OCI-LY7 (cell line): Measurements from ENCODE around the gene ILKAP. TPM values are rescaled to one million over a fixed set of nuclear protein-coding genes. Genes with fewer than 3 reads are reported as not detected.
A peak's percentile ranks its signal among the peaks of the same experiment; 100 is the strongest.

Source experiments
- BruUV-seq: library from RNA; stranded (reverse); fragments of 400-500 nt; replicated peaks from 2 replicates; lab custom pipeline; 2021; lab: Mats Ljungman, UMichigan
- CTCF ChIA-PET: fragments of 300-600 bp; sonication (Branson Sonifier 250); formaldehyde crosslinking; loops from one replicate; lab custom pipeline; 2022; ENCODE audit warnings: antibody characterized with exemption; ENCODE audit not compliant: unreplicated experiment; lab: Charles Lee
- POLR2A ChIA-PET: fragments of 300-600 bp; sonication (Branson Sonifier 250); formaldehyde crosslinking; loops from one replicate; lab custom pipeline; 2022; ENCODE audit warnings: antibody characterized with exemption; lab: Charles Lee
- DNase-seq: peaks from one replicate; pipeline ENCODE4 v3.0.0-alpha.2; 2015; ENCODE audit warnings: low spot score
- H2AFZ ChIP-seq: fragments of 200-600 bp; sonication (generic), shearing (Covaris generic); 2 replicates; pipeline ENCODE4 v1.6.1; 2014; ENCODE audit warnings: mild to moderate bottlenecking, antibody characterized with exemption, low read length, moderate library complexity
- H3K27ac ChIP-seq: fragments of 200-600 bp; sonication (generic); 2 replicates; pipeline ENCODE4 v1.5.1; 2014; ENCODE audit warnings: mixed run types, low read depth, mild to moderate bottlenecking, moderate library complexity, low read length, inconsistent platforms; ENCODE audit not compliant: poor library complexity, severe bottlenecking
- H3K36me3 ChIP-seq: fragments of 200-600 bp; sonication (generic); 2 replicates; pipeline ENCODE4 v1.6.1; 2014; ENCODE audit warnings: mild to moderate bottlenecking, antibody characterized with exemption, low read length, moderate library complexity, mixed read lengths; ENCODE audit not compliant: insufficient read depth
- H3K4me1 ChIP-seq: fragments of 200-600 bp; sonication (generic); 2 replicates; pipeline ENCODE4 v1.5.1; 2014; ENCODE audit warnings: mild to moderate bottlenecking, low read length; ENCODE audit not compliant: insufficient read depth, poor library complexity, severe bottlenecking
- H3K4me2 ChIP-seq: fragments of 200-600 bp; sonication (generic); 2 replicates; pipeline ENCODE4 v1.6.1; 2014; ENCODE audit warnings: mild to moderate bottlenecking, low read length
- H3K4me3 ChIP-seq: fragments of 200-600 bp; sonication (generic); 2 replicates; pipeline ENCODE4 v1.5.1; 2014; ENCODE audit warnings: mild to moderate bottlenecking, low read depth, low read length; ENCODE audit not compliant: poor library complexity, severe bottlenecking
- H3K79me2 ChIP-seq: fragments of 200-600 bp; sonication (generic); 2 replicates; pipeline ENCODE4 v1.6.1; 2016; ENCODE audit warnings: low read depth, mild to moderate bottlenecking, low read length, moderate library complexity, mixed read lengths; ENCODE audit not compliant: insufficient read depth
- H3K9me2 ChIP-seq: fragments of 200-600 bp; sonication (generic); 2 replicates; pipeline ENCODE4 v1.6.1; 2016; ENCODE audit warnings: mild to moderate bottlenecking, low read length, mixed read lengths; ENCODE audit not compliant: insufficient read depth
- H3K9me3 ChIP-seq: fragments of 200-600 bp; sonication (generic); 2 replicates; pipeline ENCODE4 v1.6.1; 2014; ENCODE audit warnings: mild to moderate bottlenecking, mixed run types, low read length, mixed read lengths
- H4K20me1 ChIP-seq: fragments of 200-600 bp; sonication (generic); 2 replicates; pipeline ENCODE4 v1.6.1; 2014; ENCODE audit warnings: mild to moderate bottlenecking, antibody characterized with exemption, low read length, moderate library complexity, mixed read lengths; ENCODE audit not compliant: insufficient read depth
- EZH2phosphoT487 ChIP-seq: fragments of 200-600 bp; sonication (generic); IDR thresholded peaks from 2 replicates; pipeline ENCODE4 v1.6.1; 2018; ENCODE audit warnings: low read depth, borderline replicate concordance, mild to moderate bottlenecking, mixed run types, antibody characterized with exemption, low read length, moderate library complexity, mixed read lengths
- intact Hi-C: fragments of 100-400 bp; cut with micrococcal nuclease; formaldehyde crosslinking; loops from one replicate; pipeline ENCODE4 v1.10.0; 2022; ENCODE audit not compliant: unreplicated experiment
- total RNA-seq, 2 experiments: library from RNA; depleted of rRNA in 1 of 2; stranded (reverse); fragments of >200 nt in 1 of 2; shearing (Covaris generic) in 1 of 2; gene quantifications; 2 replicates each; pipeline ENCODE4 v1.2.3, GENCODE V29; 2014 to 2022
- TF ChIP-seq, protein P1 (sequence below): fragments of 200-600 bp; sonication (generic); conservative IDR thresholded peaks from 2 replicates; pipeline ENCODE4 v1.5.1; 2014; ENCODE audit warnings: mild to moderate bottlenecking, antibody characterized with exemption, low read length, moderate library complexity, mixed read lengths

ILKAP gene
- total RNA-seq, 2 experiments from 2014 or later: 33.1 to 61.8 TPM

DNA sequence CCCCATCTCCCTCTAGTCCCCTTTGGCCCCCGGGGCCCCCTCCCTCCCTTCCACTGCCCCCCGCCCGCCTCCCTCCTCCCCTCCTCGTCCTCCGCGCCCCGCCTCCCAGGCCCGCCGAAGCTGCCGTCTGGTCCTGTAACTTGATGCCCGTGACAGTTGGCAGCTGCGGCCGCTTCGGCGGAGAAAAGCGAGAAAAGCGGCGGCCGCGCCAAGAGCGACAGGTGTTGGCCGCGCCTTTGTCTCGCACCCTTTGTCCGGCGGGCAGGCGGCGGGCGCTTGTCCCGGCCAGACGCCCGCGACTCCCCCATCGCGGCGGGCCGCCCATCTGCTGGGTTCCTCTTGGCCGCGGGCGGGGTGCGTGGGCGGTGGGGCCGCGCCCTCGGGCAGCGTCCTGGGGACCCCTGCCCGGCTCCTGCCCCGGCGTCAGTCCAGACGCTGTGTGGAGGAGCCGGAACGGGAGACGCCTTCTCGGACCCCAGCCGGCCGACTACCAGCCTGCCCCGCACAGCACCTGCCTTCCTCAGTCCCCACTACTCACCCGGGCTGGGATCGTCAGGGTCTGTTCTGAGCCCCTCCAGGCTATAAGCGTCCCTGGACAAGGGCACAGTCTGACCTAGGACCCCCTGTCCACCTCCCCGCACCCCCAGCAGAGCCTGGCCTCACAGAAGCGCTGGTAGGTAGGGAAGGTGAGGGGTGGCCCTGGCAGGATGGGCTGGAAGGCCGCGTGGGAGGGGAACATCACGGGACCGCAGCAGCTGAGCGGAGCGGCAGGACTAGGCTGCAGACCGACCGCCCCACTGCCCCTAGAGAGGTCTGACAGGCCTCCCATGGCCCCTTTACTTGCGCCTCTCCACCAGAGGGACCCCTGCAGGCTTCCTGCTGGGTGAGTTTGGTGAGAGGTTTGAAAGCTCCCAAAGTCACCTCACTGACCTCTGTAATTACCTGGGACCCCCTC lies 37.5 kb upstream of the ILKAP start:
- intact Hi-C loops: loop anchor here (2.0 to 5.0 kb wide), 5 partner anchors 48 to 274 kb away; partner anchors contain the start of genes ASB1, PER2 and UBE2F
- no peak overlapping the region for H3K27ac ChIP-seq
- no peaks in the 10 kb centered on the region for H3K9me3 ChIP-seq
- TF ChIP-seq, protein P1, sequence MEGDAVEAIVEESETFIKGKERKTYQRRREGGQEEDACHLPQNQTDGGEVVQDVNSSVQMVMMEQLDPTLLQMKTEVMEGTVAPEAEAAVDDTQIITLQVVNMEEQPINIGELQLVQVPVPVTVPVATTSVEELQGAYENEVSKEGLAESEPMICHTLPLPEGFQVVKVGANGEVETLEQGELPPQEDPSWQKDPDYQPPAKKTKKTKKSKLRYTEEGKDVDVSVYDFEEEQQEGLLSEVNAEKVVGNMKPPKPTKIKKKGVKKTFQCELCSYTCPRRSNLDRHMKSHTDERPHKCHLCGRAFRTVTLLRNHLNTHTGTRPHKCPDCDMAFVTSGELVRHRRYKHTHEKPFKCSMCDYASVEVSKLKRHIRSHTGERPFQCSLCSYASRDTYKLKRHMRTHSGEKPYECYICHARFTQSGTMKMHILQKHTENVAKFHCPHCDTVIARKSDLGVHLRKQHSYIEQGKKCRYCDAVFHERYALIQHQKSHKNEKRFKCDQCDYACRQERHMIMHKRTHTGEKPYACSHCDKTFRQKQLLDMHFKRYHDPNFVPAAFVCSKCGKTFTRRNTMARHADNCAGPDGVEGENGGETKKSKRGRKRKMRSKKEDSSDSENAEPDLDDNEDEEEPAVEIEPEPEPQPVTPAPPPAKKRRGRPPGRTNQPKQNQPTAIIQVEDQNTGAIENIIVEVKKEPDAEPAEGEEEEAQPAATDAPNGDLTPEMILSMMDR: 0 out of 2 replicates have a peak, but pooled peaks have one; percentile 24
- TF ChIP-seq EZH2phosphoT487: no peak
- no peaks in the 10 kb centered on the region for H3K79me2 ChIP-seq
- H3K4me3 ChIP-seq: no peak overlapping the region
- no peaks in the 10 kb centered on the region for H4K20me1 ChIP-seq
- ChIA-PET CTCF (no interaction called here), POLR2A (interaction anchor here (0.9 to 1.3 kb wide), 3 partner anchors 19 to 133 kb away, joined by 3 to 6 read pairs (median 3); partner anchors contain the start of gene ILKAP)
- H3K4me2 ChIP-seq: peak overlapping the region; percentile 73; the same call in 1 of the 2 replicates
- peaks cover 6% of the 10 kb centered on the region for H3K4me1 ChIP-seq
- peak; percentile 29 for DNase-seq
- no peaks in the 10 kb centered on the region for H3K9me2 ChIP-seq
- BruUV-seq: no TSS peak
- peaks cover 13% of the 10 kb centered on the region; the same call in 1 of the 2 replicates for H3K36me3 ChIP-seq
- H2AFZ ChIP-seq: no peak overlapping the region

DNA sequence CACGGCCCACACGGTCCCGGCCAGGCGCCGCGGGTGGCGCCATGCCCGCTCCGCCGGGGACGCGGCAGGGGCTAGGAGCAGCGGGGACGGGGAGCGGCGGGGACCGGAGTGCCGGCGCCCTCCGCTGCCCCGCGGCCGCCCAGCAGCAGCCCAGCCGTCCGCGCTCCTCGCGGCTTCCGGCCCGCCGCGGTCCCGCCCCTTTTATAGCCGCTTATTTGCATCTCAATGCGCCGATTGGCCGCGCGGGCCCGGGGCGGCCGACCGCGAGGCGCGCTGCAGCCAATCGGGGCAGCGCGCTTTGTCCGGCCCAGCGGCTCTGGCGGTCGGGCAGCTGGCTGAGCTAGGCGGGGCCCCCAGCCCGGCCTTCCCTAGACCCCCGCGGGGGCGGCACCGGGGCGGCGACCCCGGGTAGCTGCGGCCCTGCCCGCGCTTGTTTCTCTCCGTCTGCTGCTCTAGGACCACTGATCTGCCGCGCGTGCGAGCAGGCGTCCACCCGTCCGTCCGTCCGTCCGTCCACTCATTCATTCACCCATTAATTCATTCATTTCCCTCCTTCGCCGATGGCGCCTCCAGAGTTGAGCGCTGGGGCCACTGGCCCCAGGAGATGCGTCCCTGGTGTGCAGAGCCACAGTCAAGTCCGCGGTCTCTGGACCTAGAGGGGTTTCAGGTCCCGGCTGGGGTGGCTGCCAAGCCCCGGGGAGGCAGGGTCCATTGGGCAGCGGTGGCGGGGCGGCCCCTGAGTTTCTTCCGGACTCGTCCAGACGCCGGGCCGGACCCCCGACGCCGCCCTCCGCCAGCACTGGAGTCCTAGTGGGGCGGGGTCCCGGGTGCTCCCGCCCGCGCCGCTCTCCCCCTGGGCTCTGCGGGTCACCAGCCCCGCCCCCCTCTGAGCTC lies 36.6 kb upstream of the ILKAP start, which contains the start of gene HES6:
HES6 (minus strand) TSS at position 176 of the 894 bp plus-strand sequence; CDS start at position 43, 133 bp downstream.
- Histone ChIP-seq H3K4me1 (peaks cover 6% of the 10 kb centered on the region), H3K4me3 (peak within 1 kb of the TSS; percentile 72), H3K36me3 (peaks cover 6% of the 10 kb centered on the region; the same call in 1 of the 2 replicates), H2AFZ (peak within 1 kb of the TSS; percentile 59; the same call in 1 of the 2 replicates), H3K27ac (no peak within 1 kb of the TSS), H3K9me3 (no peaks in the 10 kb centered on the region), H3K79me2 (no peaks in the 10 kb centered on the region), H4K20me1 (no peaks in the 10 kb centered on the region), H3K9me2 (no peaks in the 10 kb centered on the region), H3K4me2 (peak within 1 kb of the TSS; percentile 73)
- BruUV-seq: no TSS peak
- intact Hi-C loops: loop anchor here (2.0 to 5.0 kb wide), 5 partner anchors 49 to 273 kb away; partner anchors contain the start of genes ASB1, PER2 and UBE2F
- TF ChIP-seq, protein P1: no peak
- TF ChIP-seq EZH2phosphoT487: no peak
- ChIA-PET CTCF (no interaction called here), POLR2A (interaction anchor here (0.9 to 1.3 kb wide), 3 partner anchors 18 to 132 kb away, joined by 3 to 6 read pairs (median 3); partner anchors contain the start of gene ILKAP)
- DNase-seq: peak; percentile 89
